Prostate gland (tissue), 2 donors: ENCODE results near the gene TMEM207. TPM values are rescaled to one million over a fixed set of nuclear protein-coding genes. Genes with fewer than 3 reads are reported as not detected.

Source experiments
- DNase-seq: peaks from one replicate; pipeline ENCODE4 v3.0.0-alpha.2; 2019; ENCODE audit warnings: low spot score
- H3K27ac ChIP-seq, 2 donors: fragments of 200-600 bp; sonication (generic); 2 replicates each; pipeline ENCODE4 v1.5.1; 2017 to 2019
- H3K27me3 ChIP-seq: fragments of 200-600 bp; sonication (generic); replicated peaks from 2 replicates; pipeline ENCODE4 v1.5.1; 2019; ENCODE audit not compliant: insufficient read depth
- H3K36me3 ChIP-seq, 2 donors: fragments of 200-600 bp; sonication (generic); 1 replicate in 1 of 2; 2 replicates in 1 of 2; pipeline versions ENCODE4 v1.5.1 to v1.8.1; 2017 to 2019
- H3K4me1 ChIP-seq: fragments of 200-600 bp; sonication (generic); replicated peaks from 2 replicates; pipeline ENCODE4 v1.5.1; 2019
- H3K4me3 ChIP-seq, 2 donors: fragments of 200-600 bp; sonication (generic); 2 replicates each; pipeline ENCODE4 v1.5.1; 2017 to 2019
- H3K9me3 ChIP-seq: fragments of 200-600 bp; sonication (generic); 2 replicates; pipeline ENCODE4 v1.5.1; 2017
- CTCF ChIP-seq, 4 experiments: fragments of 200-600 bp in 2 of 4; fragments of 450-650 bp in 2 of 4; sonication (generic) in 2 of 4; IDR thresholded peaks; 1 replicate in 3 of 4; 2 replicates in 1 of 4; pipeline ENCODE4 v1.5.1; 2016 to 2019; ENCODE audit warnings: antibody characterized with exemption in 4 of 4, mild to moderate bottlenecking in 2 of 4, moderate library complexity in 2 of 4
- POLR2A ChIP-seq: fragments of 450-650 bp; IDR thresholded peaks from one replicate; pipeline ENCODE4 v1.6.1; 2016; ENCODE audit warnings: antibody characterized with exemption, mild to moderate bottlenecking
- POLR2AphosphoS5 ChIP-seq: sonication (generic); formaldehyde crosslinking; IDR thresholded peaks from one replicate; pipeline ENCODE4 v1.6.1; 2017; ENCODE audit warnings: antibody characterized with exemption
- WGBS: methylation state at CpG from one replicate; pipeline ENCODE4 v1.1.5; 2018; 5-methylcytosine and 5-hydroxymethylcytosine counted together
- intact Hi-C: fragments of 100-400 bp; cut with DNase I; formaldehyde crosslinking; loops from one replicate; pipeline ENCODE4 v1.14.2; 2022
- total RNA-seq, 2 donors: library from RNA; depleted of rRNA; stranded (reverse); fragments of >200 nt; gene quantifications; one replicate each; pipeline ENCODE4 v1.1.0, GENCODE V29; 2016

TMEM207 gene
- total RNA-seq, 2 donors from 2014 or later: not detected

GRCh38 chr3:190436331-190436730, 13.4 kb downstream of the TMEM207 start:
- DNase-seq: no peak
- no peaks in the 10 kb centered on the region for H3K27me3 ChIP-seq
- TF ChIP-seq CTCF (IDR thresholded peaks at IDR 0.05): no peak
- TF ChIP-seq POLR2AphosphoS5: no peak
- TF ChIP-seq POLR2A: no peak
- intact Hi-C loops: no loop called here
- 71% methylated on average over 2 of the region's 2 CpGs for WGBS
- H3K27ac ChIP-seq: no peak overlapping the region
- H3K4me3 ChIP-seq: no peak overlapping the region
- no peaks in the 10 kb centered on the region for H3K9me3 ChIP-seq
- no peaks in the 10 kb centered on the region for H3K36me3 ChIP-seq
- H3K4me1 ChIP-seq: no peaks in the 10 kb centered on the region

- no peak for TF ChIP-seq POLR2AphosphoS5
- TF ChIP-seq POLR2A: no peak
- no peak for TF ChIP-seq CTCF (IDR thresholded peaks at IDR 0.05)
- 64% methylated on average over 3 of the region's 3 CpGs for WGBS
- intact Hi-C loops: no loop called here
- no peak for DNase-seq
- H3K27ac ChIP-seq: no peak overlapping the region
- H3K9me3 ChIP-seq: no peaks in the 10 kb centered on the region
- H3K4me1 ChIP-seq: no peaks in the 10 kb centered on the region
- no peak overlapping the region for H3K4me3 ChIP-seq
- no peaks in the 10 kb centered on the region for H3K27me3 ChIP-seq
- H3K36me3 ChIP-seq: no peaks in the 10 kb centered on the region
These were observed 14.1 kb downstream of the TMEM207 start for GRCh38 chr3:190435618-190436017.

- Histone ChIP-seq H3K27ac (no peak overlapping the region), H3K36me3 (no peaks in the 10 kb centered on the region), H3K9me3 (no peaks in the 10 kb centered on the region), H3K4me3 (no peak overlapping the region), H3K4me1 (no peaks in the 10 kb centered on the region), H3K27me3 (no peaks in the 10 kb centered on the region)
- TF ChIP-seq POLR2AphosphoS5: no peak
- no peak for TF ChIP-seq CTCF (IDR thresholded peaks at IDR 0.05)
- TF ChIP-seq POLR2A: no peak
- WGBS: 95% methylated on average over 4 of the region's 4 CpGs
- intact Hi-C loops: no loop called here
- DNase-seq: no peak
These were observed 16.1 kb downstream of the TMEM207 start for GRCh38 chr3:190433626-190434025.

DNA sequence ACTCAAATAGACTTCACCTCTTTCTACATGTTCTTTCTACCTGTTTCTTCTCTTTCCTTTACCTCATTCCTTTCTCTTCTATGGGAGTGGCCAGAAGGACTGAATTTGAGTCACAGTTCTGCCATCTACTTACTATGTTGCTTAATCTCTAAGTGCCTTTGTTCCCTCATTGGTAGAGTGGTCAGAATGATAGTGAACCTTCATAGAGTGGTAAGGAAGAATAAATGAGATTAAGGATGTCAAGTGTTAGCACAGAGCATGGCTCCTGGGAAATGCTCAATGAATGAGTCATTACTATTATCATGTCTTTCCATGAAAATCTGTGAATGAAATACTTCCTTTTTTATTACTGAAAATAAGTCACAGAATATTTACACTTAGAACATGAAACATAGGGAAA, 17.5 kb downstream of the TMEM207 start:
- Histone ChIP-seq H3K27ac (no peak overlapping the region), H3K27me3 (no peaks in the 10 kb centered on the region), H3K36me3 (no peaks in the 10 kb centered on the region), H3K9me3 (no peaks in the 10 kb centered on the region), H3K4me3 (no peak overlapping the region), H3K4me1 (no peaks in the 10 kb centered on the region)
- intact Hi-C loops: no loop called here
- no peak for DNase-seq
- TF ChIP-seq CTCF (IDR thresholded peaks at IDR 0.05): no peak
- TF ChIP-seq POLR2A: no peak
- TF ChIP-seq POLR2AphosphoS5: no peak

DNA sequence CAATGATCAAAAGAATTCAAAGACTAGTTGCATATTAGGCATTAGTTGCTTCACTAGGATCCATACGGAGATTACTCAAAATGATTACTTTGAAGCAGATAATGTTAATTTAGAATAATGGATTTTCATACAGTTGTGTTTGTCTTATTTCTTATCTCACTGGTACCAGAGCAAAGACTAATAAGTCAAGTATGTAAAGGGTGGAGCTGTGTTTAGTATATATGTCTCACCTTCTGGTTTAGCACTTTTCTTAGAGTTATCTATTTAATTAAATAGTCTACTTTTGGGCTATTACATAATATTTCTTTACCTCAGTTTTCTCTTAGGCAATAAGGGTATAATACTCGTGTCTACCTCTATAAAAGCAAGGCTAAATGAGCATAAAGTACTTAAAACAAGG, 18.8 kb downstream of the TMEM207 start:
- no peaks in the 10 kb centered on the region for H3K4me1 ChIP-seq
- TF ChIP-seq CTCF (IDR thresholded peaks at IDR 0.05) (no peak), POLR2AphosphoS5 (no peak), POLR2A (no peak)
- no peak for DNase-seq
- H3K27me3 ChIP-seq: no peaks in the 10 kb centered on the region
- H3K9me3 ChIP-seq: no peaks in the 10 kb centered on the region
- H3K4me3 ChIP-seq: no peak overlapping the region
- no peaks in the 10 kb centered on the region for H3K36me3 ChIP-seq
- 84% methylated on average over 2 of the region's 2 CpGs for whole genome bisulfite sequencing
- intact Hi-C loops: no loop called here
- no peak overlapping the region for H3K27ac ChIP-seq
